SU-DHL-6 (cell line): ENCODE measurements around the gene MEIKIN.

Experiments
- H2AFZ ChIP-seq: fragments of 200-600 bp; sonication (generic); 2 replicates; pipeline ENCODE4 v1.6.1; 2014; ENCODE audit warnings: low read depth, mild to moderate bottlenecking, moderate library complexity, mixed read lengths, antibody characterized with exemption, low read length; ENCODE audit not compliant: severe bottlenecking
- H3F3A ChIP-seq: fragments of 200-600 bp; shearing (Covaris generic); 2 replicates; pipeline ENCODE4 v1.6.0; 2016; ENCODE audit warnings: antibody characterized with exemption, mild to moderate bottlenecking; ENCODE audit not compliant: insufficient read depth
- H3K27ac ChIP-seq: fragments of 200-600 bp; sonication (generic); 2 replicates; pipeline ENCODE4 v1.5.1; 2016; ENCODE audit warnings: low read depth, mild to moderate bottlenecking, low read length, moderate library complexity, mixed read lengths
- H3K27me3 ChIP-seq: fragments of 200-600 bp; sonication (generic), shearing (Covaris generic); 2 replicates; pipeline ENCODE4 v1.6.0; 2014; ENCODE audit warnings: mild to moderate bottlenecking, low read length
- H3K36me3 ChIP-seq: fragments of 200-600 bp; sonication (generic); 2 replicates; pipeline ENCODE4 v1.6.1; 2014; ENCODE audit warnings: mild to moderate bottlenecking, low read length, mixed read lengths
- H3K4me2 ChIP-seq: fragments of 300-600, 200-600 bp; shearing (Covaris generic), sonication (generic); 2 replicates; pipeline ENCODE4 v1.6.0; 2014; ENCODE audit warnings: low read length, low read depth, mild to moderate bottlenecking; ENCODE audit not compliant: poor library complexity, severe bottlenecking
- H3K4me3 ChIP-seq: fragments of 200-600 bp; sonication (generic); 2 replicates; pipeline ENCODE4 v1.5.1; 2014; ENCODE audit warnings: antibody characterized with exemption, low read length, mild to moderate bottlenecking, mixed read lengths; ENCODE audit not compliant: insufficient read depth, poor library complexity, severe bottlenecking
- H3K79me2 ChIP-seq: fragments of 200-600 bp; sonication (generic); 2 replicates; pipeline ENCODE4 v1.6.1; 2014; ENCODE audit warnings: mild to moderate bottlenecking, low read length, moderate library complexity; ENCODE audit not compliant: insufficient read depth
- H3K9ac ChIP-seq: fragments of 200-600 bp; sonication (generic); 2 replicates; pipeline ENCODE4 v1.7.0; 2014; ENCODE audit warnings: mild to moderate bottlenecking, low read length
- H3K9me2 ChIP-seq: fragments of 200-600 bp; sonication (generic); replicated peaks from 2 replicates; pipeline ENCODE4 v1.6.1; 2014; ENCODE audit warnings: low read length; ENCODE audit not compliant: insufficient read depth
- H3K9me3 ChIP-seq: fragments of 200-600 bp; sonication (generic); 2 replicates; pipeline ENCODE4 v1.6.1; 2014; ENCODE audit warnings: low read length, mixed read lengths; ENCODE audit not compliant: insufficient read depth
- H4K20me1 ChIP-seq: fragments of 200-600 bp; sonication (generic); 2 replicates; pipeline ENCODE4 v1.6.1; 2014; ENCODE audit warnings: low read depth, mild to moderate bottlenecking, antibody characterized with exemption, low read length, moderate library complexity, mixed read lengths
- CTCF ChIP-seq: fragments of 200-600 bp; sonication (generic); IDR thresholded peaks from one replicate; pipeline ENCODE4 v1.5.1; 2017; ENCODE audit warnings: antibody characterized with exemption, mild to moderate bottlenecking, low read length, moderate library complexity; ENCODE audit not compliant: insufficient read depth, poor library complexity, severe bottlenecking
- EZH2phosphoT487 ChIP-seq: fragments of 200-600 bp; sonication (generic), shearing (Covaris generic); conservative IDR thresholded peaks from 2 replicates; pipeline ENCODE4 v1.6.1; 2018; ENCODE audit warnings: mild to moderate bottlenecking, antibody characterized with exemption, low read length, moderate library complexity, mixed read lengths

The MEIKIN gene

DNA sequence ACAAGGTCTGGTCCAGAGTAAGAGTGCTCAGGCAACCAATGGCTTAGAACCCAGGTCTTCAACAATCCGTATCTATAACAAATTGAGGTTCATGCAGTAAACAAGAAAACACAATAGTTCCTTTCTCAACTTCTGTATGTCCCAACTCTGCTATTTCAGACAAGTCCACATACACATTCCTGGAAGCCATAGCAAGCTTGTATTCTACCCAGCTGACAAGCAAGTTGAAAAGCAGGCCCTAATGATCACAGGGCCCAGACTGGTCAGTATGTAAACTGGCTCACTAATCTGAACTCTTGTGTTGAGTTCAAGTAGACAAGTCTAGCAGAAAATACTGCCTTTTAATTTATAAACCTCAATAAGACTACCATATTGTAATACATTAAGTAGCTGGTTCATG is 175.5 kb downstream of the MEIKIN start:
- Histone ChIP-seq H3K9me3 (no peaks in the 10 kb centered on the region), H3K4me3 (no peak overlapping the region), H3K4me2 (no peak overlapping the region), H2AFZ (no peak overlapping the region), H3K79me2 (peaks cover 94% of the 10 kb centered on the region), H3K27me3 (no peaks in the 10 kb centered on the region), H3F3A (no peaks in the 10 kb centered on the region), H3K9me2 (no peaks in the 10 kb centered on the region), H3K27ac (no peak overlapping the region), H3K9ac (no peak overlapping the region), H3K36me3 (no peaks in the 10 kb centered on the region), H4K20me1 (peaks cover 38% of the 10 kb centered on the region)
- TF ChIP-seq EZH2phosphoT487 (no peak), CTCF (no peak)

- H3K79me2 ChIP-seq: peaks cover 94% of the 10 kb centered on the region
- no peak overlapping the region for H3K4me3 ChIP-seq
- no peak overlapping the region for H3K27ac ChIP-seq
- H3K9me3 ChIP-seq: no peaks in the 10 kb centered on the region
- H4K20me1 ChIP-seq: peaks cover 36% of the 10 kb centered on the region
- TF ChIP-seq CTCF (no peak), EZH2phosphoT487 (no peak)
- no peak overlapping the region for H3K9ac ChIP-seq
- no peaks in the 10 kb centered on the region for H3K27me3 ChIP-seq
- H3K4me2 ChIP-seq: no peak overlapping the region
- H3F3A ChIP-seq: no peaks in the 10 kb centered on the region
- H3K9me2 ChIP-seq: no peaks in the 10 kb centered on the region
- no peaks in the 10 kb centered on the region for H3K36me3 ChIP-seq
- H2AFZ ChIP-seq: no peak overlapping the region
Measured at GRCh38 chr5:131769336-131769735, 176.1 kb downstream of the MEIKIN start.

DNA sequence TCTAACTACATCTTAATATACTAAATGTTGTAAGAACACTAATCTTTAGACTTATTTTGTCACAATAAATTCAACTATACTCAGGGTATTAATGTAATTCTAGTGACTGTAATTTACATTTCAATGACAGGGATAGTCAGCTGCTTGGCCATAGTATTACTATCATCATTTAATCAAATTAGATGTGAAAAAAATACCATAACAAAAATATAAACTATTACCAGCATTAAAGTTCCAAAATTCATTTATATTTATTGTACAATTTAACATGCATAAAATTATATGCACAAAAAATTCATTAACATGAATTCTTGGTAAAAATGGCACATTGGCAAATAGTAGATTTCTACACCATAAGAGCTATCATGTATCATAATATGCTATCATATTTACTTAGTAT is 177.6 kb downstream of the MEIKIN start:
- Histone ChIP-seq H3K27ac (no peak overlapping the region), H3F3A (no peaks in the 10 kb centered on the region), H3K79me2 (peaks cover 94% of the 10 kb centered on the region), H3K9ac (no peak overlapping the region), H3K9me2 (no peaks in the 10 kb centered on the region), H3K36me3 (no peaks in the 10 kb centered on the region), H3K27me3 (no peaks in the 10 kb centered on the region), H2AFZ (no peak overlapping the region), H4K20me1 (peaks cover 26% of the 10 kb centered on the region), H3K9me3 (no peaks in the 10 kb centered on the region), H3K4me2 (no peak overlapping the region), H3K4me3 (no peak overlapping the region)
- TF ChIP-seq CTCF: no peak

- no peak for TF ChIP-seq EZH2phosphoT487
- TF ChIP-seq CTCF: no peak
- no peak overlapping the region for H3K4me2 ChIP-seq
- H3K79me2 ChIP-seq: peaks cover 91% of the 10 kb centered on the region
- no peak overlapping the region for H3K9ac ChIP-seq
- no peak overlapping the region for H3K27ac ChIP-seq
- peaks cover 19% of the 10 kb centered on the region for H4K20me1 ChIP-seq
- no peaks in the 10 kb centered on the region for H3K36me3 ChIP-seq
- H3K9me2 ChIP-seq: no peaks in the 10 kb centered on the region
- no peak overlapping the region for H2AFZ ChIP-seq
- H3K27me3 ChIP-seq: no peaks in the 10 kb centered on the region
- H3K4me3 ChIP-seq: no peak overlapping the region
- H3K9me3 ChIP-seq: no peaks in the 10 kb centered on the region
- H3F3A ChIP-seq: no peaks in the 10 kb centered on the region
Measured at GRCh38 chr5:131766689-131767088, 178.8 kb downstream of the MEIKIN start.
